Adipose tissue (tissue), 3 donors: Measurements from ENCODE around the gene DPY19L3. TPM values are rescaled to one million over a fixed set of nuclear protein-coding genes. Genes with fewer than 3 reads are reported as not detected.

Experiments
- polyA plus RNA-seq, 3 donors: library from polyadenylated mRNA; stranded (reverse); fragments of 200-250 nt; gene quantifications; one replicate each; pipeline ENCODE4 v1.2.3, GENCODE V29; 2013
- donor health status: healthy with polysubstance abuse.
- donor health status: Bipolar disorder and iron deficiency.
- donor health status: healthy.

Gene DPY19L3
- polyA plus RNA-seq, 3 donors, result 3.3 to 8.2 (median 5.8) TPM

Other genes starting within 250 kb of the DPY19L3 start
- 1 to 10 TPM; 3.0 to 5.8 (median 5.3) TPM for gene ZNF507, start 60.2 kb upstream of the DPY19L3 start, polyA plus RNA-seq
- gene PDCD5, start 175.4 kb downstream of the DPY19L3 start, polyA plus RNA-seq, result 100 to 1,000 TPM in 1 of 3 donors, 10 to 100 TPM in 2; 80.4 to 121 (median 95.3) TPM